GM18517 (cell line): ENCODE data around the gene PER1.
A peak's percentile ranks its signal among the peaks of the same experiment; 100 is the strongest.
"Not testable (repeated sequence)": the region's sequence is repeated elsewhere in the genome, so short reads cannot be mapped to it uniquely, and the experiment has no call there.

Source experiments
- ATAC-seq: cut with Tn5 transposase; IDR thresholded peaks from one replicate; pipeline ENCODE4 v1.9.1; 2021; ENCODE audit warnings: mild to moderate bottlenecking, moderate library complexity; ENCODE audit not compliant: unreplicated experiment

Gene PER1

DNA sequence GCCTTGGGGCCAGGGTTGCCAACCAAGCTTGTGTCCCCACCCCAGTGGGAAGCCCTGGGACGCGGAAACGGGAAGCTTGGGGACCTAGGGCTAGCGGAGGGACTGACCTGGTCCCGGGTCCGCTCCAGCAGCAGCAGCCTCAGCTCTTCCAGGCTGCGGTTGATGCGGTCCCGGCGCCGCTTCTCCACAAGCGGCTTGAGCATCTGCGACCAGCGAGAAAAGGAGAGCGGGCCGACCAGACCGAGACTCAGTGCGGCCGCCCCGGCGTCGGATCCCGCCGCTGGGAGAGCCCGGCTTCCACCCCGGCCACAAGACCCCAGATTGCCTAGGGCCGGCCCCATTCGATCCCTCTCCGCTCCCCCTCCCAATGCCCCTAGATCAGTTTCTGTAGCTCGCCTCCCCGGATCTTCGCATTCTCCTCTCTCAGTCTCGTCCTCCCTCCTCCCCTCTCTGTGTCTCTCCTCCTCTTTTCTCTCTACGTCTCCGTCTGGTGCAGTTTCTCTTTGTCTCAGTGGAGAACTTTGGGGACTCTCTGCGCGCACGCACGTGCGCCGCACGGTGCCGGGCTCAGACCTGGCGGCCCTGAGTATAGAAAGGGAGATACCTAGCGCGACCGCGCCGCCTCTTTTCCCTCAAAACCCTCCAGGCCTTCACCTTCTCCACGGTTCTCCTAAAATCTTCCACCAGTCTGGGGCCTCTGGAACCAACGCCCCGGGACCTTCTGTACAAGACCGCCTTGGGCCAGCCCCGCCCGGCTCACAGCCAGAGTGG lies 29.1 kb downstream of the PER1 start:
- ATAC-seq: no peak

- ATAC-seq: no peak
Observed at GRCh38 chr17:8122422-8122923, 29.7 kb downstream of the PER1 start.

DNA sequence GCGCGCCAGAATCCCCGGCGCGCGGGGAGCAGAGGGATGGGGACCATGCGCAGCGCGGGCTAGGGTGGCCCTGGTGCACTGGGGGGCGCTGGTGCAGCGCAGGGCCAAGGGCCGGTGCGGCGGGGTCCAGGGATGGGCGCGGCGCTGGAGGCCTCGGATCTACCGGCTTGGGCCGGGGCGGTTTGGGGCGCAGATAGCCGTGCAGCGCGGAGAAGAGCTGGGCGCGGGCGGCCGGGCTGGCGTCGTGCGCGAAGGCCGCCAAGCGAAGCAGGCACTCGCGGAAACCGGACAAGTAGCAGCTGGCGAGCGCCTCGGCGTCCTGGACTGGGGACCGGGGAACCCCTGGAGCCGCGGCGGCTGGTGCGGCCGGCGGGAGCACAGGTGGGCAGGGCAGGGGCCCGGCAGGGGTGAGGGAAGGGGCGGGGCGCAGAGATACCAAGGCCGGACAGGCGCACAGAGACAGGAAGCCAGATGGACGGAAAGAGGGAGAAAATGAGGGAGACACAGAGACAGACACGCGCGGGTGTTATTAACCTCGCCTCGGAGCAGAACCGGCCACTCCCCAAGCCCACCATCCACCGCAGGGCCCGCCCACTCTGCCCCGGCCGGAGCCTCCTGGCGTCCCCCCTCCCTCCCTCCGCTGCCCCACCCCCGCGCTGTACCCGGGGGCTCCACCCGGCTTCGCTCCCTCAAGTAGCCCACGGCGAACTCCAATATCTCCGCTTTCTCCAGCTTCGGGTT lies 30.4 kb downstream of the PER1 start:
- no peak for ATAC-seq

DNA sequence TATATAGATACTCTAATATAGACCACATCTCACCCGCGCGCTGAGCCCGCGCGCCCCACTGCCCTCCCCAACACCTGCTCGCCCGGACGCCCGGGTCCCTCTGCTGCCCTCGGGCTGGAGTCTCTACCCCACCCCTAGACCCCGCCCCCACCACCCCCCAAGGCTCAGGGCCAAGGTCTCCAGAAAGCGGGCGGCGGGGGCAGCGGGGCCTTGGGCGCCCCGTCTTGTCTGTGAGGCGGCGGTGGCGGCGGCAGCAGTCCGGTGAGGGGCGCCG lies 30.9 kb downstream of the PER1 start:
- no peak for ATAC-seq

DNA sequence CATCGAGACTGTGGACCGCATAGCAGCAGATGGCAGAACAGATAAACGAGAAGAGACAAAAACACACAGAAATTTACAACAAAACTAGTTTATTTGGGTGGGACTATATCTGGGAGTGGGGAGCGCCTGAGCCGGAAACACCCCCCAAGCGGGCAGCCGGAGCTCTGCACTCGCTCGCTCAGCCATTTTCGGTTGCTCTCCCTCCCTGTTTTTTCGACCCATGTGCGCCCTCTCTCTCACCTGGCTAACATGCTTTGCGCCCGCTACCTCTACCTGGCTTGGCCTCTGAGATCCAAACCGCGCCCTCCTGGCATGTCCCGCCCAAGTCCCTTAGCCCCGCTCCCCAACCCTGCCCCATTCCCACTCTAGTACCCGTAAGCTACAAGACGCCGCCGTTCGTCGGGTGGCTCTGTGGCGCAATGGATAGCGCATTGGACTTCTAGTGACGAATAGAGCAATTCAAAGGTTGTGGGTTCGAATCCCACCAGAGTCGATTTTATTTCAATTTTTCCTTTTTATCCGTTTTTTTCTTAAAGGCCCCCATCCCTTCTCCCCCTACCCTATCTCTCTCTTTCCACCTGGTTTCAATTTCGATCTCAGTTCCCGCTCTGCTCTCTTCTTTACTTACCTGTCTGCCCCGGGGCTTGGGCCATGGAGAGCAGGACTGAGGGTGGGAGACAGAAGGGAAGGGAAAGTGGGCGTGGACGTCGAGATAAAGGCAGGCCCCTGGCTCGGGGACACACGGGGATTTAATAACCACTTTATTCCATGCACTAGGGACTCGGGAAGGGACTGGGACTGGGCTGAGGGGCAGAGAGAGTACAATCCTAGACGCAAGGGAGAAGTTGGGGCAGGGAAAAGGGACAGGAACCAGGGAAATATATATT lies 31.4 kb downstream of the PER1 start:
- peak; percentile 8 for ATAC-seq

- ATAC-seq: peak; percentile 32
Observed at GRCh38 chr17:8119581-8120519, 32.4 kb downstream of the PER1 start.

- peak; percentile 27 for ATAC-seq
Observed at GRCh38 chr17:8118769-8119580, 33.2 kb downstream of the PER1 start.

DNA sequence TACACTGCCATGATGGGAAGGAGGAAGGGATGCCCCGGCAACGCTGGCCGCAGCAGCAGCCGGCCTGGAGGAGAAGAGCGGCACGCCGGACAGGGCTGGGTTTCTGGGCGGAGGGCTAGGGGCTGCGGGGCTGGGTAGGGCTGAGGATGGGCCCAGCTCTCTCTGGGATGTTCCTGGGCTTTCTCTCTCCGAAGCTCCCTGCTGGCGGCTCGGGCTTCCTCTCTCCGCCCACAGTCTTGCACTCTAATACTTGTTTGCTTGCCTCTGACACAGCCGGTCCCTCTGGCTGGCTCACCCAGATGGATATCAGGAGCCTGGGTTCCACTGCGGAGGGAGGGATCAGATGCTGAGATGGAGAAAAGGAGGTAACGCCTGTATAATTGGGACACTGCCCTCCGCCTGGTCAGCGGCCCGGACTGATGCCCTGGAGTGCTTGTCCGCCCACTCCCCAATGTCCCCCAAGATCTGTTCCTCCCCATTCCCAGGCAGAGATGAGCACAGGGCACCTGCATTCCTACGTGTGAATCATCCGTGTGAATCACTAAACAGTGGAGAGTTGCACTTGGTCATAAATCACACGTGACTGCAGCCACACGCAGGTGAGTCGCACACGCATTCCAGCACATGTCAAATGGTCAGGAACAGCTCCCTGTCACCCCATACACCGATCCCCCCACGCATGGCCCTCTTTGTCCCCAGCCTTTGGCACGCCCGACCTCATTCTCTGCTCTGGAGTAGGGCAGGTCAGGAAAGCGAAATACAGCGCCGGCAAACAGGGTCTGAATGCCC lies 34.0 kb downstream of the PER1 start, which contains the start of gene ALOXE3:
ALOXE3 (minus strand) TSS at position 535 of the 789 bp plus-strand sequence; CDS start at position 11, 524 bp downstream.
- ATAC-seq: no peak

GRCh38 chr17:8117367-8117979 lies 34.7 kb downstream of the PER1 start:
- ATAC-seq: no peak

GRCh38 chr17:8116776-8117175 lies 35.4 kb downstream of the PER1 start:
- ATAC-seq: no peak

- no peak for ATAC-seq
Observed at GRCh38 chr17:8110907-8111306, 41.3 kb downstream of the PER1 start.

DNA sequence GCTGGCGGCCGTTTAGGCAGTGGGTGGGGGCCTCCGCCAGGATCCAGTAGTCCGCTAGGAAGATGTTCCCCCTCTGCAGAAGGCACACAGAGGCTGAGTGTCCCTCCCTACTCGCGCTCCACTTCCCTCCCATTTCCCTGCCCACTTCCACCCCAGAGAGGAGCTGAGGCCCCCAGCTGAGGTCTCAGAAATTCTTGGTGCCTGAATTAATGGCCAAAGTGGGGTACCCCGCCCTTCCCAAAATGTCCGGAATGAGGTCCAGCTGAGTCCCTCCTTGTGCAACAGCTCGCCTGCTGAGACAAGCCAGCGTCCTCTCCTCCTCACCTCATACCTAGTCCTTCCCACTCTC lies 41.8 kb downstream of the PER1 start:
- no peak for ATAC-seq

DNA sequence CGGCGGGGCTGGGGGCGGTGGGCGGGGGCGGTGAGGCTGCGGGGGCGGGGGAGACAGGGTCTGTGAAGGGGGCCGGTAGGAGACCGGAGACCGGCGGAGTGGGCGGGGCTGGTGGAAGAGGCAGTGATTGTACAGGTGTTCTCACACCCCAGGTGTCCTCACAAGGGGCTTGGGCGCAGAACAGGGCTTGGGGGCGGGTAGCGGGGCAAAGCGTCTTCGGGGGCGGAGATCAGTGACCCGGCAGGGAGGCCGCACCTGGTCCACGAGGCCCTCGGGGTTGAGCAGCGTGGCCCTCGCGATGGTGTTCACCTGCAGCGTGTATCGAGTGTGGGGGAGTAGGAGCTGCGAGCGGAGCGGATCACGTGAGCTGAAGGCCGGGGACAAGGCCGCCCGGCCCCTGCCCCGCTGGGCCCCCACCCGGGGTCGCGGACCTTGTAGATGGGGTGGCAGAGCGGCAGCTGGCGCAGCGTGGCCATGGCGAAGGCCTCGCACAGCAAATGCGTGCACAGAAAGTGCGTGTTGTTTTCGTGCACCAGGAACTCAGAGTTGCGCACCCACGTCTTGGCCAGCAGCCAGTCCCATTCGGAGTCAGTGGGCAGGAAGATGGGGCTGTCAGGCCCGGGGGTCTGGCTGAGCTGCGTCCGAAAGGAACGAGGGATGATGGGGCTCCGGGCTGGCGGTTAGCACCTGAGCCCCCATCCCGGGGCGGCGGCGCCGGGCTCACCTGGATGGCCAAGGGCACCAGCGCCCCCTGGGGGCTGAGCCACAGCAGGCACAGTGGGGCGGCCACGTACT lies 42.3 kb downstream of the PER1 start:
- no peak for ATAC-seq

DNA sequence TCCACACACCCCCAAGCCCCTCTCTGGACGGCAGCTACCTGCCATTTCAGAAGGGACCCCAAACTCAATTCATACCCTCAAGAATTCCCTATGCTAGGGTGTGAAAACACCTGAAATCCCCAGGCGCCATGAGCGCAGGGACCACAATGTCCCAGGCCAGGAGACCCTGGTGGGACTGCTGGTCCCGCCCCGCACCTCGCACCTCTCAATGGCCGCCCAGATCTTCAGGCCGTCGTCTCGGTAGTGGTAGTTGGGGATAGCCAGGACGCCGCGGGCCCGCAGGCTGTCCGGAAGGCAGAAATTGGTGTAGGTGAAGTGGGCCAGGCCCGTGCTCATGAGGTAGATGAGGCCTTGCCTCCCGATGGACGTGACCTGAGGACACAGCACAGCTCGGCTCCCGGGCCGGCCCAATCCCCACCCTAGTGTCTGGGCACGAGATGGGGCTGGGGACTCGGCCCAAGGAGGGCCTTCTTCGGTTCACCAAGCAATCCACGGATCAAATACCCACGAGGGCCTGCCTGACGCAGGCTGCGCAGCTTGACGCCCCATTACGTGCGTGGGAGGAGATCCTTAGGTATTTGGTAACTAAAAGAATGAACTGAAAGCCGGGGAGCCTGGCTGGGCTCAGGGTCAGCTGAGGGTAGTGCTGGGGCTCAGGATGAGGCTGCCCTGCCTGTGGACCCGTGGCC lies 43.1 kb downstream of the PER1 start:
- ATAC-seq: no peak

GRCh38 chr17:8106980-8107379 lies 45.2 kb downstream of the PER1 start:
- not testable (repeated sequence) for ATAC-seq

DNA sequence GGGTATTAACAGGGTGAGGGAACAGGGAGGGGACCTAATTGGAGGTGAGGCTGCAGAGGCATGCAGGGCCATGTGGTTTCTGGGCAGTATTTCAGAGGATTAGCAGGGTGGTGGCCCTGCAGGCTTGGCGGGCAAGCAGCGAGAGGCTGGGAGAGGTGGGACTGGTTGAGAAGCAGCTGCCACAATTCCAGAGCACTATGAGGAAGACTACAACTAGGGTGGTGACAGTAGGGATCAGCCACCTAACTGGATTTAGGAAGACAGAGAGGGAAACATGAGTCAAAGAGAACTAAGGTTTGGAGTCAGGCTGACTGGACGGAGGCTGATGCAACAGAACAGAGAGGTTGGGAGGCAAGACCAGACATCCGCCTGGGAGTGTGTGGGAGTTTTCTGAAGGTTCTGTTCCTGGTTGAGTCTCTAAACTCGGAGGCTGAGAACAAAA lies 46.2 kb downstream of the PER1 start:
- ATAC-seq: no peak

- no peak for ATAC-seq
Observed at GRCh38 chr17:8104911-8105310, 47.3 kb downstream of the PER1 start.
